A673 (cell line): ENCODE measurements around the gene HRH2. TPM values are rescaled to one million over a fixed set of nuclear protein-coding genes. Genes with fewer than 3 reads are reported as not detected.

Source experiments
- BruUV-seq: library from RNA; stranded (reverse); fragments of 400-500 nt; replicated peaks from 2 replicates; lab custom pipeline; 2021; lab: Mats Ljungman, UMichigan
- CTCF ChIA-PET: fragments of 300-600 bp; sonication (Branson Sonifier 250); formaldehyde crosslinking; loops from one replicate; lab custom pipeline; 2022; ENCODE audit warnings: antibody characterized with exemption; lab: Charles Lee
- POLR2A ChIA-PET: fragments of 300-600 bp; sonication (Branson Sonifier 250); formaldehyde crosslinking; loops from one replicate; lab custom pipeline; 2022; ENCODE audit warnings: antibody characterized with exemption; ENCODE audit not compliant: low non-redundant PET; lab: Charles Lee
- DNase-seq: peaks from one replicate; pipeline ENCODE4 v3.0.0-alpha.2; 2015; ENCODE audit warnings: low spot score
- H3K27ac ChIP-seq: fragments of 200-600 bp; sonication (generic); 2 replicates; pipeline ENCODE4 v1.5.1; 2016; ENCODE audit warnings: mixed run types, low read depth, mild to moderate bottlenecking, mixed read lengths, antibody characterized with exemption, low read length; ENCODE audit not compliant: poor library complexity, severe bottlenecking
- H3K27me3 ChIP-seq: fragments of 200-600 bp; sonication (generic); replicated peaks from 2 replicates; pipeline ENCODE4 v1.6.1; 2017; ENCODE audit warnings: mixed run types, low read depth, mild to moderate bottlenecking, mixed read lengths, antibody characterized with exemption, low read length; ENCODE audit not compliant: insufficient read depth, poor library complexity
- H3K36me3 ChIP-seq: fragments of 200-600 bp; sonication (generic); 2 replicates; pipeline ENCODE4 v1.6.1; 2016; ENCODE audit warnings: mixed run types, mild to moderate bottlenecking, mixed read lengths, antibody characterized with exemption, low read length; ENCODE audit not compliant: insufficient read depth, poor library complexity, severe bottlenecking
- H3K4me1 ChIP-seq: fragments of 200-600 bp; sonication (generic); 2 replicates; pipeline ENCODE4 v1.6.1; 2017; ENCODE audit warnings: mixed run types, mild to moderate bottlenecking, mixed read lengths, antibody characterized with exemption, low read length; ENCODE audit not compliant: insufficient read depth, poor library complexity, severe bottlenecking
- H3K4me3 ChIP-seq: fragments of 200-600 bp; sonication (generic); 2 replicates; pipeline ENCODE4 v1.5.1; 2016; ENCODE audit warnings: low read depth, mixed run types, mild to moderate bottlenecking, mixed read lengths, low read length; ENCODE audit not compliant: poor library complexity, severe bottlenecking
- H3K9me3 ChIP-seq: fragments of 200-600 bp; sonication (generic); 2 replicates; pipeline ENCODE4 v1.6.1; 2016; ENCODE audit warnings: mixed run types, low read depth, mild to moderate bottlenecking, mixed read lengths, antibody characterized with exemption, low read length; ENCODE audit not compliant: poor library complexity, severe bottlenecking
- EZH2 ChIP-seq: fragments of 200-600 bp; sonication (generic); IDR thresholded peaks from 2 replicates; pipeline ENCODE4 v1.6.1; 2017; ENCODE audit warnings: borderline replicate concordance, low read depth, mild to moderate bottlenecking, mixed read lengths, antibody characterized with exemption, low read length; ENCODE audit not compliant: poor library complexity, severe bottlenecking
- intact Hi-C: fragments of 100-400 bp; cut with micrococcal nuclease; formaldehyde crosslinking; loops from one replicate; pipeline ENCODE4 v1.10.0; 2022; ENCODE audit not compliant: unreplicated experiment
- total RNA-seq: library from RNA; stranded (reverse); gene quantifications from 2 replicates; pipeline ENCODE4 v1.2.3, GENCODE V29; 2021
- TF ChIP-seq, protein P1 (sequence below): fragments of 300-800, 200-600 bp; sonication (generic); conservative IDR thresholded peaks from 2 replicates; pipeline ENCODE4 v1.5.1; 2017; ENCODE audit warnings: low read depth, mild to moderate bottlenecking, antibody characterized with exemption, low read length, moderate library complexity, mixed read lengths

Gene HRH2
- total RNA-seq, 1 experiment from 2014 or later: not detected

DNA sequence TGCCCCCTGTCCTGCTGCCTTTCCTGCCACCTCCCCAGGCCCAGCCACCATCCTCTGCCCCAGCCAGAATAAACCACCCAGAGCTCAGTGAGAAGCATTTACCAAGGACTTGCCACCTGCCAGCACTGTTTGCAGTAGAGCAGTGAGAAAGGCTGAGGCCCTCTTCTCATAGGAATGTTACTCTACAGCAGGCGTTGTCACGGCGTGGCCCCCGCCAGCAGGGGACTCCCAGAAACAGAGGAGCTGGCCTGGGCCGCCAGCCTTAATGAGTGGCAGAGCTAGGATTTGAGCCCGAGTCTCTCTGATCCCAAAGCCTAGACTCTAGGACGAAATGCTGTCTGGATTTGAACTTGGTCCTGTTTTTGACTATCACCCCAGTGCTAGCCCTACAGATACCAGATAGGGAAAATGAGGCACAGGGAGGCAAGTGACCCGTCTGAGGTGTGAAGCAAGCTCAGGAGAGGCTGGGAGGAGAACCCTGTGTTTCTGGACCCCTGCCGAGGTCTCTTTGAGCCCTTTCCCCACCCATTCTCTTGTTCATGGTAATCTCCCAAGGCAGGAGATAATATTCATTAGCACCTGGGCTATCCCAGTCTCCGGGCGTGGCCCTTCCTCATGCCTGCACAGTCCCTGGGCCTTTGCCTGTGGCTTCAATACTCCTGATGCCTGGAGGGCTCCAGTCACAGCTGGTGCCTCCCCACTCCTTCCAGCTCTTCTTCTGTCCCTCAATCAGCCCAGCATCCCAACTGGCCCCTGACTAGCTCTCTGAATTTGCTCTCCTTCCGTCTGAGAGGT is 30.7 kb downstream of the HRH2 start:
- ChIA-PET CTCF (no interaction called here), POLR2A (no interaction called here)
- no peak overlapping the region for H3K27ac ChIP-seq
- BruUV-seq: no TSS peak
- peaks cover 18% of the 10 kb centered on the region for H3K27me3 ChIP-seq
- DNase-seq: no peak
- H3K4me1 ChIP-seq: no peaks in the 10 kb centered on the region
- no peak overlapping the region for H3K4me3 ChIP-seq
- intact Hi-C loops: no loop called here
- no peaks in the 10 kb centered on the region for H3K36me3 ChIP-seq
- TF ChIP-seq EZH2: no peak
- TF ChIP-seq, protein P1, sequence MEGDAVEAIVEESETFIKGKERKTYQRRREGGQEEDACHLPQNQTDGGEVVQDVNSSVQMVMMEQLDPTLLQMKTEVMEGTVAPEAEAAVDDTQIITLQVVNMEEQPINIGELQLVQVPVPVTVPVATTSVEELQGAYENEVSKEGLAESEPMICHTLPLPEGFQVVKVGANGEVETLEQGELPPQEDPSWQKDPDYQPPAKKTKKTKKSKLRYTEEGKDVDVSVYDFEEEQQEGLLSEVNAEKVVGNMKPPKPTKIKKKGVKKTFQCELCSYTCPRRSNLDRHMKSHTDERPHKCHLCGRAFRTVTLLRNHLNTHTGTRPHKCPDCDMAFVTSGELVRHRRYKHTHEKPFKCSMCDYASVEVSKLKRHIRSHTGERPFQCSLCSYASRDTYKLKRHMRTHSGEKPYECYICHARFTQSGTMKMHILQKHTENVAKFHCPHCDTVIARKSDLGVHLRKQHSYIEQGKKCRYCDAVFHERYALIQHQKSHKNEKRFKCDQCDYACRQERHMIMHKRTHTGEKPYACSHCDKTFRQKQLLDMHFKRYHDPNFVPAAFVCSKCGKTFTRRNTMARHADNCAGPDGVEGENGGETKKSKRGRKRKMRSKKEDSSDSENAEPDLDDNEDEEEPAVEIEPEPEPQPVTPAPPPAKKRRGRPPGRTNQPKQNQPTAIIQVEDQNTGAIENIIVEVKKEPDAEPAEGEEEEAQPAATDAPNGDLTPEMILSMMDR: no peak
- no peaks in the 10 kb centered on the region for H3K9me3 ChIP-seq

DNA sequence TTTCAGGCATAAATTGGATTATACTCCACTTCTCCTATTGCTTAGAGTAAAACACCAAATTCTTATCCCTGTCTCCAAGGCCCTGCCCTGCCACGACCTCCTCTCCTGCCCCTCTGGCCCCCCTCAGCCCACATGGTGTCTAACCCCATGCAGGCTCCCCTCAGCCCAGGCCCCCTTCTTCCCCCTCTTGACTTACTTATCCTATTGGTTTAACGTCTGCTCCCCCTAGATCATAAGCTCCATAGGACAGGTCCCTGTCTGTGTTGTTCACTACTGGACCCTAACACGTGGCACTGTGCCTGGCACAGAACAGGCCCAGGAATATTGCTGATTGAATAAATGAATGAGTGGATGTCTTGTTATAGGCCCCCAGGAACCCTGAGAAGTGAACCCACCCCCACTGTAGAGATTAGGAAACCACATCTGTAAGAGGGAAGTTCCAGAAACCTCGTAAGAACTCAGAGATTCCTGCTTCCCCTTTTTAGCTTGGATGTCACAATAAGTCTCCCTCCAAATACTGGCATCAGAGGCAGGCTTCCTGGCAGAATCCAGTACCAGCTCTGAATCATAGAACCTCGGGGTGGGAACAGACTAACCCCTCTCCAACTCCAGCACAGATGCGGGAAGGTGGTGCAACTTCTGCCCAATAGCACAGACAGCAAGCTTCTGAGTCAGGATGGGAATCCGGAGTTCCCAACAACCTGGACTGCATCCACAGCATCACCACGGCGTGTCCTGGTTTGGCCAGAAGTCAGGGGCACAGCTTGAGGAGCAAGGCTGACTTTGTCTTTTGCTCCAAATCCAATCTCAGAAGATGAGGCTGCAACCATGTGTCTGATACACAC is 31.5 kb downstream of the HRH2 start:
- H3K9me3 ChIP-seq: no peaks in the 10 kb centered on the region
- peaks cover 17% of the 10 kb centered on the region for H3K27me3 ChIP-seq
- TF ChIP-seq, protein P1: no peak
- TF ChIP-seq EZH2: no peak
- H3K4me1 ChIP-seq: no peaks in the 10 kb centered on the region
- POLR2A ChIA-PET: no interaction called here
- no TSS peak for BruUV-seq
- no peak overlapping the region for H3K27ac ChIP-seq
- H3K36me3 ChIP-seq: no peaks in the 10 kb centered on the region
- no peak overlapping the region for H3K4me3 ChIP-seq
- intact Hi-C loops: no loop called here
- DNase-seq: no peak
- CTCF ChIA-PET: interaction anchor here (0.6 kb wide), 1 partner anchor 12 kb away, joined by 12 read pairs; no protein-coding TSS in a partner anchor

DNA sequence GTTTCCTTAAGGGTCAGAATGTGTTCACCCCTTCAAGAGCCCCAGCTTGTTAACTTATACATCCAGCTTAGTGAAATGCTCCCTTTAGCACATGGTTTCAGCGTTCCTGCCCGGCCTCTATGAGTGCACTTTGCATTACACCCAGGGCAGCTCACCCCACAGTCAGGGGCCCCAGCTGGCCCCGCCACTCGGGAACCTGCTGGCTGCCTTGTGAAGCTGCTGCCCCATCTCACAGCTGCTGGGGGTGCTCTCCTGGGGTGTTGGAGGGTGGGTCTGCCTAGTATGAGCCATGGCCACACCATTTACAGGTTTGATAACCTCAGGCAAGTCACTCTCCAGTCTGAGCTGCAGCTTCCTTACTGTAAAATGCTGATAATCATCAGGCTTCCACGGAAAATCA is 32.2 kb downstream of the HRH2 start:
- H3K27ac ChIP-seq: no peak overlapping the region
- peaks cover 12% of the 10 kb centered on the region for H3K27me3 ChIP-seq
- intact Hi-C loops: no loop called here
- POLR2A ChIA-PET: no interaction called here
- CTCF ChIA-PET: no interaction called here
- BruUV-seq: no TSS peak
- no peaks in the 10 kb centered on the region for H3K4me1 ChIP-seq
- TF ChIP-seq, protein P1: no peak
- TF ChIP-seq EZH2: no peak
- no peak for DNase-seq
- no peaks in the 10 kb centered on the region for H3K9me3 ChIP-seq
- H3K36me3 ChIP-seq: no peaks in the 10 kb centered on the region
- no peak overlapping the region for H3K4me3 ChIP-seq
